22Rv1 (cell line): ENCODE measurements around the gene ENTPD2.

Source experiments
- H3K27ac ChIP-seq: fragments of 450-650 bp; 2 replicates; pipeline ENCODE4 v1.5.1; 2017
- CTCF ChIP-seq: fragments of 450-650 bp; IDR thresholded peaks from 2 replicates; pipeline ENCODE4 v1.5.1; 2017; ENCODE audit warnings: mild to moderate bottlenecking
- ZFX ChIP-seq: fragments of 450-650 bp; IDR thresholded peaks from 2 replicates; pipeline ENCODE4 v1.6.1; 2017; ENCODE audit warnings: antibody characterized with exemption, borderline replicate concordance

ENTPD2 gene

GRCh38 chr9:137089232-137089947 lies 35.5 kb upstream of the ENTPD2 start:
- peak overlapping the region; percentile 99 for H3K27ac ChIP-seq
- TF ChIP-seq CTCF: no peak
- no peak for TF ChIP-seq ZFX

- peak overlapping the region; percentile 99 for H3K27ac ChIP-seq
- TF ChIP-seq ZFX (no peak), CTCF (no peak)
These were observed 34.3 kb upstream of the ENTPD2 start for GRCh38 chr9:137088121-137088520.

GRCh38 chr9:137087409-137087925 lies 33.6 kb upstream of the ENTPD2 start:
- H3K27ac ChIP-seq: peak overlapping the region; percentile 99
- TF ChIP-seq CTCF (no peak), ZFX (no peak)

- peak within 1 kb of the TSS; percentile 99 for H3K27ac ChIP-seq
- no peak for TF ChIP-seq ZFX
- TF ChIP-seq CTCF: peak; percentile 15; the same call in 1 of the 2 replicates
These were observed 32.9 kb upstream of the ENTPD2 start, which contains the start of gene MAN1B1 for GRCh38 chr9:137086531-137087408. Gene MAN1B1, plus strand, starts transcription at chr9:137086985. Its CDS starts 15 bp downstream, at chr9:137087000.

GRCh38 chr9:137085920-137086530 lies 32.2 kb upstream of the ENTPD2 start:
- TF ChIP-seq ZFX (no peak), CTCF (no peak)
- peak overlapping the region; percentile 99 for H3K27ac ChIP-seq

GRCh38 chr9:137084526-137084925 lies 30.7 kb upstream of the ENTPD2 start:
- peak overlapping the region; percentile 99 for H3K27ac ChIP-seq
- TF ChIP-seq CTCF: no peak
- TF ChIP-seq ZFX: no peak
